Ovary (tissue), 9 donors: ENCODE measurements around the gene CTCFL. TPM values are rescaled to one million over a fixed set of nuclear protein-coding genes. Genes with fewer than 3 reads are reported as not detected.

Experiments used
- DNase-seq, 5 donors: peaks; one replicate each; pipeline ENCODE4 v3.0.0-alpha.2; 2019 to 2020
- H3K27ac ChIP-seq, 2 donors: fragments of 200-600 bp; one replicate each; pipeline versions ENCODE4 v1.5.1 to v1.8.0; 2019 to 2022
- H3K27me3 ChIP-seq: fragments of 200-600 bp; one replicate; pipeline ENCODE4 v1.8.0; 2022
- H3K36me3 ChIP-seq: fragments of 200-600 bp; sonication (generic); one replicate; pipeline ENCODE4 v1.5.1; 2019
- H3K4me1 ChIP-seq: one replicate; pipeline ENCODE4 v1.8.1; 2013; ENCODE audit warnings: mild to moderate bottlenecking, moderate library complexity; ENCODE audit not compliant: insufficient read depth
- H3K4me3 ChIP-seq: fragments of 200-600 bp; sonication (generic); one replicate; pipeline ENCODE4 v1.5.1; 2017
- H3K9me3 ChIP-seq, 2 donors: fragments of 200-600 bp in 1 of 2; sonication (generic) in 1 of 2; one replicate each; pipeline versions ENCODE4 v1.5.1 to v1.8.1; 2013 to 2019; ENCODE audit warnings: mild to moderate bottlenecking in 1 of 2, moderate library complexity in 1 of 2
- EP300 ChIP-seq: sonication (generic); formaldehyde crosslinking; IDR thresholded peaks from one replicate; pipeline ENCODE4 v1.6.1; 2017; ENCODE audit warnings: antibody characterized with exemption
- POLR2A ChIP-seq: fragments of 450-650 bp; IDR thresholded peaks from one replicate; pipeline ENCODE4 v1.6.1; 2017; ENCODE audit warnings: antibody characterized with exemption, mild to moderate bottlenecking, moderate library complexity
- WGBS, 3 donors: extraction: QIAGEN DNeasy Blood & Tissue Kit in 1 of 3; methylation state at CpG; one replicate each; pipeline versions ENCODE4 v1.1.5 to v1.1.7; 2013 to 2017; 5-methylcytosine and 5-hydroxymethylcytosine counted together
- intact Hi-C, 4 donors: fragments of 100-400 bp; cut with DNase I; formaldehyde crosslinking; loops; one replicate each; pipeline versions ENCODE4 v1.11.0 to v1.15.1; 2022 to 2023
- polyA plus RNA-seq, 2 donors: library from polyadenylated mRNA; stranded (reverse); fragments of 200-250 nt in 1 of 2; fragments of 350-450 nt in 1 of 2; fragmentation: Illumina TruSeq in 1 of 2; extraction: RNeasy Lipid Tissue Mini Kit (QIAGEN cat#74804) in 1 of 2; gene quantifications; one replicate each; pipeline ENCODE4 v1.2.3, GENCODE V29; 2013 to 2014
- total RNA-seq, 7 donors: library from RNA; depleted of rRNA in 2 of 7; stranded (reverse); fragments of >200 nt in 2 of 7; fragmentation: NEBNext Ultra II Directional in 3 of 7; extraction: Animal tissue kit (Norgen Biotek cat#: 25700) in 3 of 7; gene quantifications; one replicate each; pipeline versions ENCODE4 v1.1.0 to v1.2.4, GENCODE V29; 2016 to 2023
- TF ChIP-seq, protein P1 (sequence below), 3 donors: fragments of 450-650 bp in 2 of 3; fragments of 200-600 bp in 1 of 3; IDR thresholded peaks; one replicate each; pipeline versions ENCODE4 v1.5.1 to v1.8.0; 2016 to 2022; ENCODE audit warnings: antibody characterized with exemption in 3 of 3, mild to moderate bottlenecking in 1 of 3
- donor health status: DM: no; HTN: no; CAD: no; lungs with moderate emphysema.
- donor health status: DM: no; HTN: no; CAD: no.
- donor health status: Bipolar disorder and iron deficiency.
- donor health status: DM: yes; HTN: yes; CAD: no.
- donor health status: DM: no; HTN: no; CAD: no.
- donor health status: DM: yes; HTN: yes; CAD: no.

The CTCFL gene
- total and polyA plus RNA-seq, 9 donors, result 0.01 to 0.92 (median 0.17) TPM; not detected in 5

DNA sequence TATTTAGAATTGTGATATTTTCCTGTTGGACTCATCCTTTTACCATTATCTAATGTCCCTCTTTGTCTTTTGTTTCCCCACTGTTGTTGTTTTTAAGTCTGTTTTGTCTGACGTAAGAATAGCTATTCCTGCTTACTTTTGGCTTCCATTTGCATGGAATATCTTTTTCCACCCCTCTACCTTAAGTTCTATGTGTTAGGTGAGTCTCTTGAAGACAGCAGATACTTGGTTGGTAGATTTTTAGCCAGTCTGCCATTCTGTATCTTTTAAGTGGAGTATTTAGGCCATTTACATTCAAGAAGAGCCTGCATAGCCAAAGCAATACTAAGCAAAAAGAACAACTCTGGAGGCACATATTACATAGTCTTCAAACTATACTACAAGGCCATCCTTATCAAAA, 39.2 kb downstream of the CTCFL start:
- H3K27me3 ChIP-seq, result no peaks in the 10 kb centered on the region
- no peak for DNase-seq
- no peaks in the 10 kb centered on the region for H3K4me1 ChIP-seq
- WGBS, 3 donors, result 85 to 100% (median 89%) methylated on average over 1 of the region's 1 CpG
- H3K9me3 ChIP-seq, result no peaks in the 10 kb centered on the region
- H3K27ac ChIP-seq, result no peak overlapping the region
- TF ChIP-seq EP300, result no peak
- TF ChIP-seq, protein P1, sequence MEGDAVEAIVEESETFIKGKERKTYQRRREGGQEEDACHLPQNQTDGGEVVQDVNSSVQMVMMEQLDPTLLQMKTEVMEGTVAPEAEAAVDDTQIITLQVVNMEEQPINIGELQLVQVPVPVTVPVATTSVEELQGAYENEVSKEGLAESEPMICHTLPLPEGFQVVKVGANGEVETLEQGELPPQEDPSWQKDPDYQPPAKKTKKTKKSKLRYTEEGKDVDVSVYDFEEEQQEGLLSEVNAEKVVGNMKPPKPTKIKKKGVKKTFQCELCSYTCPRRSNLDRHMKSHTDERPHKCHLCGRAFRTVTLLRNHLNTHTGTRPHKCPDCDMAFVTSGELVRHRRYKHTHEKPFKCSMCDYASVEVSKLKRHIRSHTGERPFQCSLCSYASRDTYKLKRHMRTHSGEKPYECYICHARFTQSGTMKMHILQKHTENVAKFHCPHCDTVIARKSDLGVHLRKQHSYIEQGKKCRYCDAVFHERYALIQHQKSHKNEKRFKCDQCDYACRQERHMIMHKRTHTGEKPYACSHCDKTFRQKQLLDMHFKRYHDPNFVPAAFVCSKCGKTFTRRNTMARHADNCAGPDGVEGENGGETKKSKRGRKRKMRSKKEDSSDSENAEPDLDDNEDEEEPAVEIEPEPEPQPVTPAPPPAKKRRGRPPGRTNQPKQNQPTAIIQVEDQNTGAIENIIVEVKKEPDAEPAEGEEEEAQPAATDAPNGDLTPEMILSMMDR (IDR thresholded peaks at IDR 0.05), result no peak
- TF ChIP-seq POLR2A, result no peak
- H3K36me3 ChIP-seq, result no peaks in the 10 kb centered on the region
- intact Hi-C loops, result no loop called here
- no peak overlapping the region for H3K4me3 ChIP-seq

DNA sequence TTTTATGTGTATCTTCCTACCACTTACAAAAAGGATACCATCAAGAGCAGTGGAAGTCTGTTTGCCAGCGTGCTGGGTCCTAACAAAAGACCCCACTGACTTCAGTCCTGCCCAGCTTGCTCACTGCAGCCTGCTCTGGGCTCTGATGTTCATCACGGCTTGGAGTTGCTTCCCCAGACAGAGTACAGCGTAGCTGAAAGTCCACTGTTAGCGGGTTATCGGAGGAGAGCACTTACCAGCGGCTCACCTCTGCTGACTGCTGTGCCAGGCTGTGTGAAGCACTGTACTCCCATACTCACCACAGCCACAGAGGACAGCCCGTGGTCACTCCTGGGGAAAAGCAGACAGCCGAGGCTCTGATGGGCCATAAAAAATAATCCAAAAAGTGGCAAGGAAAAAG, 40.2 kb downstream of the CTCFL start:
- no peak for DNase-seq
- H3K36me3 ChIP-seq, result no peaks in the 10 kb centered on the region
- H3K27ac ChIP-seq, result no peak overlapping the region
- H3K9me3 ChIP-seq, result no peaks in the 10 kb centered on the region
- TF ChIP-seq EP300 (no peak), POLR2A (no peak)
- TF ChIP-seq, protein P1 (IDR thresholded peaks at IDR 0.05), result no peak
- no peaks in the 10 kb centered on the region for H3K4me1 ChIP-seq
- WGBS, 3 donors, result 93 to 95% (median 95%) methylated on average over 8 of the region's 8 CpGs
- no peak overlapping the region for H3K4me3 ChIP-seq
- intact Hi-C loops, result no loop called here
- no peaks in the 10 kb centered on the region for H3K27me3 ChIP-seq

DNA sequence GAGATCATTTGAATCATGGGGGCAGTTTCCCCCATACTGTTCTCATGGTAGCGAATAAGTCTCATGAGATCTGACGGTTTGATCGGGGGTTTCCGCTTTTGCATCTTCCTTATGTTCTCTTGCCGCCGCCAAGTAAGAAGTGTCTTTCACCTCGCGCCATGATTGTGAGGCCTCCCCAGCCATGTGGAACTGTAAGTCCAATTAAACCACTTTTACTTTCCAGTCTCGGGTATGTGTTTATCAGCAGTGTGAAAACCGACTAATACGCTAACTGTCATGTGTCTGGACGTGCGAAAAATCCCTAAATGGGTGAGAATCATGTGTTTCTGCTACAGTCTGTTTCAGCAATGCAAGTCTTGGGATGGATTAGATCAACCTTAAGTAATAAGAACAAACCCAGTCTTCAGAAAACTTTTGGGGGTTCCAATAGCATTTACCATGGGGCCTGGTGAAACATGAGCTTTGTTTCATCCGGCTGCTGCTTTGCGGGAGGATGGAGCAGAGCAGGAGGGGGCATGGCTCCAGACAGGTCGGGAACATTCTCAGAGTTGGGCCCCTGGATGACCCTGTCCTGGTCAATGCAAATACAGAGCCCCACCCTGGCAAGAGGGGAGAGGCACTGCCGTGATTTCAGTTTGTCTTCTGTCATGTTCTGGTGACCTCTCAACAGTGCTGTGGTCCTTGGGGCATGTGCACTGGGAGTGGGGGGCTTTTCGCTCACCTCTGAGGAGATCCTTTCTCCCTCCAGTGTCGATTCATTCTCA, 41.5 kb downstream of the CTCFL start:
- intact Hi-C loops, result no loop called here
- H3K27me3 ChIP-seq, result no peaks in the 10 kb centered on the region
- no peaks in the 10 kb centered on the region for H3K36me3 ChIP-seq
- peak in 1 of 5 donors; percentile 1 for DNase-seq
- no peaks in the 10 kb centered on the region for H3K4me1 ChIP-seq
- TF ChIP-seq EP300, result no peak
- WGBS, 3 donors, result 94 to 95% (median 94%) methylated on average over 19 of the region's 19 CpGs
- no peak overlapping the region for H3K27ac ChIP-seq
- no peak overlapping the region for H3K4me3 ChIP-seq
- H3K9me3 ChIP-seq, result no peaks in the 10 kb centered on the region

DNA sequence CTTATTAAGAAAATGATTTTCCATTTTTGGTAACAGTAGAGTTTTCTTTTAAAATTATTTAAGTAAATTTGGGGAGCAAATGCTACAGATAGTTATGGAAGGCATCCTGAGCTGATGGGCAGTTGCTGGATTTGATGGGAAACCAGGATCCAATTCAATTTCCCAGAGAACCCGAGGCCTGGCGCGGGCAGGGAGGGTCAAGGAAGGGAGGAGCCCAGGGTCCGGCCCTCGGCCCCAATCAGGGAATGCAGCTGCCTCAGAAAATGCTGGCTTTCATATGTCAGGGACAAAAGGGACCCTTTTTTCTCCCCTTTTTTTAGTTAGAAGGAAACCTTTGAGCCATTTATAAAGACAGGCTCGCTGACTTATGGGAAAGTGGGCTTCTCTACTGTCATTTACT, 42.1 kb downstream of the CTCFL start:
- Histone ChIP-seq H3K4me3 (no peak overlapping the region), H3K36me3 (no peaks in the 10 kb centered on the region), H3K27me3 (no peaks in the 10 kb centered on the region), H3K4me1 (no peaks in the 10 kb centered on the region), H3K27ac (no peak overlapping the region), H3K9me3 (no peaks in the 10 kb centered on the region)
- DNase-seq, result peak in 2 of 5 donors; percentile 7 to 13
- WGBS, 3 donors, result 89 to 91% (median 90%) methylated on average over 6 of the region's 6 CpGs
- intact Hi-C loops, result no loop called here
- TF ChIP-seq EP300, result no peak
- no peak for TF ChIP-seq POLR2A
- TF ChIP-seq, protein P1 (IDR thresholded peaks at IDR 0.05), result no peak

DNA sequence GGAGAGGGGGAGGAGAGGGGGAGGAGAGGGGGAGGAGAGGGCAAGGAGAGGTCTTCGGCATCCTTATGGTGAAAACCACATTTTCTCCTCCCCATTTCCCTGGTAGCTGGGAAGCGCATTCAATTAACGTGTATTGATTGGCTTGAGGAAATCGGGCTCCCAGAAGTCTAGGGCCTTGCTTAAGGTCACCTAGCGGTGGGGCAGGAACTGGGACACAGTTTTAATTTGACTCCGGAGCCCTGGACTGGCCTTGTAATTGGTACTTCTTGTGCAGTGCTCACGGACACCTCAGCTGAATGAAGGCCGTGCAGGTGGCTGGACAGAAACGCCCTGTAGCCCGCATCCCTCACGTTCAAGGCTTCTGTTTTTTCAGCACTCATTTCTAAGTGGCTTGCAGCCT, 42.8 kb downstream of the CTCFL start:
- H3K27me3 ChIP-seq, result no peaks in the 10 kb centered on the region
- peak in 1 of 5 donors; percentile 4 for DNase-seq
- WGBS, 3 donors, result 78 to 84% (median 81%) methylated on average over 11 of the region's 11 CpGs
- no peak for TF ChIP-seq EP300
- no peak for TF ChIP-seq POLR2A
- TF ChIP-seq, protein P1 (IDR thresholded peaks at IDR 0.05), result no peak
- no peaks in the 10 kb centered on the region for H3K4me1 ChIP-seq
- H3K4me3 ChIP-seq, result no peak overlapping the region
- no peak overlapping the region for H3K27ac ChIP-seq
- no peaks in the 10 kb centered on the region for H3K9me3 ChIP-seq
- intact Hi-C loops, result no loop called here
- H3K36me3 ChIP-seq, result no peaks in the 10 kb centered on the region
